Measurements from ENCODE around the gene AMER1. TPM values are rescaled to one million over a fixed set of nuclear protein-coding genes. Genes with fewer than 3 reads are reported as not detected.
A peak's percentile ranks its signal among the peaks of the same experiment; 100 is the strongest.

Gene AMER1
- total RNA-seq, 8 experiments from 2014 or later: 1.7 to 11.7 (median 9.0) TPM

GRCh38 chrX:64195862-64196261 lies 9.6 kb downstream of the AMER1 start:
- no CpG with 5 or more reads among the region's 1 CpG for WGBS, 10 experiments
- no peaks in the 10 kb centered on the region for H3K4me1 ChIP-seq (replicated peaks in 1 of 2)
- ATAC-seq (replicated peaks in 6 of 8): no peak
- in situ Hi-C loops (cut with MboI; ENCODE audit: low pct_unique_long_range_greater_than_20kb in 2 of 9, low sequenced_read_pairs in 9 of 9, unreplicated experiment in 9 of 9): no loop called here
- no peak overlapping the region for H3K4me3 ChIP-seq
- H3K27ac ChIP-seq: no peak overlapping the region

- Histone ChIP-seq H3K27ac (no peak overlapping the region), H3K4me3 (no peak overlapping the region), H3K4me1 (replicated peaks in 1 of 2) (no peaks in the 10 kb centered on the region)
- in situ Hi-C loops (cut with MboI; ENCODE audit: low pct_unique_long_range_greater_than_20kb in 2 of 9, low sequenced_read_pairs in 9 of 9, unreplicated experiment in 9 of 9): no loop called here
- WGBS, 10 experiments: 53% methylated on average over 4 of the region's 5 CpGs; no CpG with 5 or more reads in 9 of the 10 experiments
- ATAC-seq (replicated peaks in 6 of 8): no peak
Observed at GRCh38 chrX:64192673-64193072, 12.8 kb downstream of the AMER1 start.

GRCh38 chrX:64192040-64192439 lies 13.5 kb downstream of the AMER1 start:
- Histone ChIP-seq H3K4me1 (replicated peaks in 1 of 2) (no peaks in the 10 kb centered on the region), H3K4me3 (no peak overlapping the region), H3K27ac (no peak overlapping the region)
- in situ Hi-C loops (cut with MboI; ENCODE audit: low pct_unique_long_range_greater_than_20kb in 2 of 9, low sequenced_read_pairs in 9 of 9, unreplicated experiment in 9 of 9): no loop called here
- no peak for ATAC-seq (replicated peaks in 6 of 8)
- 20% methylated on average over 1 of the region's 3 CpGs; no CpG with 5 or more reads in 9 of the 10 experiments for WGBS, 10 experiments

- no peak overlapping the region for H3K27ac ChIP-seq
- in situ Hi-C loops (cut with MboI; ENCODE audit: low pct_unique_long_range_greater_than_20kb in 2 of 9, low sequenced_read_pairs in 9 of 9, unreplicated experiment in 9 of 9): no loop called here
- no peak for ATAC-seq (replicated peaks in 6 of 8)
- H3K4me1 ChIP-seq (replicated peaks in 1 of 2): no peaks in the 10 kb centered on the region
- 67% methylated on average over 2 of the region's 19 CpGs; no CpG with 5 or more reads in 9 of the 10 experiments for WGBS, 10 experiments
- H3K4me3 ChIP-seq: no peak overlapping the region
Observed at GRCh38 chrX:64191281-64192010, 14.1 kb downstream of the AMER1 start.

GRCh38 chrX:64190136-64190740 lies 15.3 kb downstream of the AMER1 start:
- no peak overlapping the region for H3K27ac ChIP-seq
- in situ Hi-C loops (cut with MboI; ENCODE audit: low pct_unique_long_range_greater_than_20kb in 2 of 9, low sequenced_read_pairs in 9 of 9, unreplicated experiment in 9 of 9): no loop called here
- no peaks in the 10 kb centered on the region for H3K4me1 ChIP-seq (replicated peaks in 1 of 2)
- WGBS, 10 experiments: 40 to 100% (median 45%) methylated on average over 1 to 4 of the region's 10 CpGs; no CpG with 5 or more reads in 7 of the 10 experiments
- ATAC-seq (replicated peaks in 6 of 8): no peak
- H3K4me3 ChIP-seq: no peak overlapping the region

GRCh38 chrX:64188901-64189300 lies 16.6 kb downstream of the AMER1 start:
- H3K4me1 ChIP-seq (replicated peaks in 1 of 2): no peaks in the 10 kb centered on the region
- WGBS, 10 experiments: 79 to 100% methylated on average over 2 of the region's 3 CpGs; no CpG with 5 or more reads in 8 of the 10 experiments
- in situ Hi-C loops (cut with MboI; ENCODE audit: low pct_unique_long_range_greater_than_20kb in 2 of 9, low sequenced_read_pairs in 9 of 9, unreplicated experiment in 9 of 9): no loop called here
- no peak overlapping the region for H3K27ac ChIP-seq
- no peak overlapping the region for H3K4me3 ChIP-seq
- no peak for ATAC-seq (replicated peaks in 6 of 8)

GRCh38 chrX:64187762-64188150 lies 17.8 kb downstream of the AMER1 start:
- Histone ChIP-seq H3K4me1 (replicated peaks in 1 of 2) (no peaks in the 10 kb centered on the region), H3K4me3 (no peak overlapping the region), H3K27ac (no peak overlapping the region)
- in situ Hi-C loops (cut with MboI; ENCODE audit: low pct_unique_long_range_greater_than_20kb in 2 of 9, low sequenced_read_pairs in 9 of 9, unreplicated experiment in 9 of 9): no loop called here
- no peak for ATAC-seq (replicated peaks in 6 of 8)

DNA sequence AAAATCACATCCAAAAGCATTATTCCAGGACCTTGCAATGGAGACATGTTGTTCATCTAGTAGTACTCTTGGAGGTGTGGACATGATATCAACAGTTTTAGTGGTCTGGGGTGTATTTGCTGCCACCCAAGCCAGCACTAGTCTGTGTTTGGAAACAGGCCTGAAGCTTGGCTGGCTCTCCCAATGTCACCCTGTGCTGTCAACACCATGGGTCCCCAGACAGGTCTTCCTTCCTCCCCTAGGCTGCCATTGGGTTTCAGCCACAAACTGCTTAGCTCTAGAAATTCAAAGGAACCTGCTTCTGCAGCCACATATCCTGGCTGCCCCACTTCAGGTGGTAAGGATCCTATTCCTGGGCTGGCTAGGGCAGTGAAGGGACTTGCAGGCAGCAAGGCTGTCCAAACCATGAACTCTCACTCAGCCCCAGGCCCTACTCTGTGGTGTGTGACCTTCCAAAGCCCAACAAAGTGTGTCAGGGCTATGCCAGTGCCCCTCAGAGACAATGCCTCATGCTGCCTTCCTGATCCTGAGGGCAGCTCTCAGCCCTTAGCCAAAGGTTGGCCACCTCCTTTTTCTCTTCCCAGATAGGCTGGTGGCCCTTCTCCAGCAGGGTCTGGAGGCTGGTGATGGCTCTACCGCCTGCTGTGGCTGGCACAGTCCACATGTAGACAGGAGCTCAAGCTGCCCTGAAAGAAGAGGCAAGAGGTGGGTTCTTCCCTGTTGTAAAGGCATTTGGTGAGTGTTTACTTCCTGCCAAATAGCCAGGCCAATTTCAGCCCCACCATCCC lies 18.3 kb downstream of the AMER1 start:
- no peak for ATAC-seq (replicated peaks in 6 of 8)
- in situ Hi-C loops (cut with MboI; ENCODE audit: low pct_unique_long_range_greater_than_20kb in 2 of 9, low sequenced_read_pairs in 9 of 9, unreplicated experiment in 9 of 9): no loop called here
- Histone ChIP-seq H3K4me3 (no peak overlapping the region), H3K27ac (no peak overlapping the region), H3K4me1 (replicated peaks in 1 of 2) (no peaks in the 10 kb centered on the region)
- no CpG with 5 or more reads among the region's 1 CpG for WGBS, 10 experiments

DNA sequence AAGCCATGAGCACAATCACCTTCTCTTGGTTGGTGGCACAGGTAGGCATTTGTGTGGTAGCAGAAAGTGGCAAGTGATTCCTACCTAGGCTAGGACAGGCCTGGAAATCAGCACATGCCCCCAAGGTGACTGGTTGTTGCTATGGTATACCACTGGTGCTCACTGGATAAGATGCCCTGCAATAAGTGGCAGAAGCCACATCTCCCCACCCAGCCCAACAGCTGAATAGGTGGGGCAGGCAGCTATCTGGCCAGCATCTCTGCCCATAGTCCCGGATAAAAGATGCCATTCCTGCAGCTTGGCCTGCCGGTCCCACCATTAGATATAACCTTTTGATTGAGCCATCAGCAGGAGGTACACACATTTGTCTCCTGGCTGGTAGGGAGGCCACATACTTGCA lies 21.1 kb downstream of the AMER1 start:
- in situ Hi-C loops (cut with MboI; ENCODE audit: low pct_unique_long_range_greater_than_20kb in 2 of 9, low sequenced_read_pairs in 9 of 9, unreplicated experiment in 9 of 9): no loop called here
- Histone ChIP-seq H3K27ac (no peak overlapping the region), H3K4me1 (replicated peaks in 1 of 2) (no peaks in the 10 kb centered on the region), H3K4me3 (no peak overlapping the region)
- WGBS, 10 experiments: 58% methylated on average over 2 of the region's 2 CpGs; no CpG with 5 or more reads in 9 of the 10 experiments
- ATAC-seq (replicated peaks in 6 of 8): no peak

- Histone ChIP-seq H3K4me1 (replicated peaks in 1 of 2) (no peaks in the 10 kb centered on the region), H3K27ac (no peak overlapping the region), H3K4me3 (no peak overlapping the region)
- WGBS, 10 experiments: 17 to 100% (median 80%) methylated on average over 1 to 2 of the region's 2 CpGs; no CpG with 5 or more reads in 7 of the 10 experiments
- ATAC-seq (replicated peaks in 6 of 8): peak in 5 of 8 experiments; percentile 58 to 93 (median 78)
- in situ Hi-C loops (cut with MboI; ENCODE audit: low pct_unique_long_range_greater_than_20kb in 2 of 9, low sequenced_read_pairs in 9 of 9, unreplicated experiment in 9 of 9): no loop called here
Observed at GRCh38 chrX:64182208-64182607, 23.3 kb downstream of the AMER1 start.

DNA sequence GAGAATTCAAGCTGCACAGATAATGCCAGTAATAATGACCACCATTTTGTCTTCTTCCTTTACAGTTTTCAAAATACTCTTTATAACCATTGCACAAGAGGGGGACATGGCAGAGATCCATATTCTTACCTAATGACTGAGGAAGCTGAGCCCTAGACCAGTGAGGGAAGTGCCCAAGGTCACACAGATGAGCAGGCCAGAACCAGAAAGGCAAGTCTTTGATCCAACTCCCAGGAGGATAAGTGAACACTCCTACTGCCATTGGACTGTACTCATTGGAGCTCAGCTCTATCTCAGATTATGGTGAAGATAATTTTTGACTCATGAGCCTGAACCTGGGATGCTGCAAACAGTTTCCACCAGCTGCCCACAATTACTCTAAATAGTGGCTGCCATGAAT lies 28.6 kb downstream of the AMER1 start:
- no peak for ATAC-seq (replicated peaks in 6 of 8)
- H3K27ac ChIP-seq: no peak overlapping the region
- no peaks in the 10 kb centered on the region for H3K4me1 ChIP-seq (replicated peaks in 1 of 2)
- H3K4me3 ChIP-seq: no peak overlapping the region
- in situ Hi-C loops (cut with MboI; ENCODE audit: low pct_unique_long_range_greater_than_20kb in 2 of 9, low sequenced_read_pairs in 9 of 9, unreplicated experiment in 9 of 9): no loop called here

- Histone ChIP-seq H3K4me3 (no peak overlapping the region), H3K27ac (no peak overlapping the region), H3K4me1 (replicated peaks in 1 of 2) (no peaks in the 10 kb centered on the region)
- 0 to 80% (median 33%) methylated on average over 1 of the region's 1 CpG; no CpG with 5 or more reads in 3 of the 10 experiments for WGBS, 10 experiments
- in situ Hi-C loops (cut with MboI; ENCODE audit: low pct_unique_long_range_greater_than_20kb in 2 of 9, low sequenced_read_pairs in 9 of 9, unreplicated experiment in 9 of 9): no loop called here
- ATAC-seq (replicated peaks in 6 of 8): no peak
Observed at GRCh38 chrX:64169988-64170387, 35.5 kb downstream of the AMER1 start.

GRCh38 chrX:64152857-64153256 lies 52.7 kb downstream of the AMER1 start:
- Histone ChIP-seq H3K4me1 (replicated peaks in 1 of 2) (no peaks in the 10 kb centered on the region), H3K27ac (no peak overlapping the region), H3K4me3 (no peak overlapping the region)
- in situ Hi-C loops (cut with MboI; ENCODE audit: low pct_unique_long_range_greater_than_20kb in 2 of 9, low sequenced_read_pairs in 9 of 9, unreplicated experiment in 9 of 9): no loop called here
- WGBS, 10 experiments: 13 to 23% methylated on average over 3 to 4 of the region's 6 CpGs; no CpG with 5 or more reads in 8 of the 10 experiments
- no peak for ATAC-seq (replicated peaks in 6 of 8)
